ENCODE results near the gene B3GNT5.
"Not testable (repeated sequence)": the region's sequence is repeated elsewhere in the genome, so short reads cannot be mapped to it uniquely, and the experiment has no call there.

DNA sequence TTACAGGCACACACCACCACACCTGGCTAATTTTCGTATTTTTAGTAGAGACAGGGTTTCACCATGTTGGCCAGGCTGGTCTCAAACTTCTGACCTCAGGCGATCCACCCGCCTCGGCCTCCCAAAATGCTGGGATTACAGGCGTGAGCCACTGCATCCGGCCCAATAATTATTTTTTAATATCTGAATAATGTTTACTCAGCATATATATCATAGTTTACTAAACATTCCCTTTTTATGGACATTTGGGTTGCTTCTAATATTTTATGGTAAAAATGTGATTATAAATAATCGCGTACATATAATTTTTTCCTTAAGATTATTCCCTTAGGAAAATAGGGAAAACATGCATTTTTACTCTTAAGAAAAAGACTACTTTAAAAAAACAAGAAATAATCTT, 22.8 kb upstream of the B3GNT5 start:
- TF ChIP-seq, protein P1, sequence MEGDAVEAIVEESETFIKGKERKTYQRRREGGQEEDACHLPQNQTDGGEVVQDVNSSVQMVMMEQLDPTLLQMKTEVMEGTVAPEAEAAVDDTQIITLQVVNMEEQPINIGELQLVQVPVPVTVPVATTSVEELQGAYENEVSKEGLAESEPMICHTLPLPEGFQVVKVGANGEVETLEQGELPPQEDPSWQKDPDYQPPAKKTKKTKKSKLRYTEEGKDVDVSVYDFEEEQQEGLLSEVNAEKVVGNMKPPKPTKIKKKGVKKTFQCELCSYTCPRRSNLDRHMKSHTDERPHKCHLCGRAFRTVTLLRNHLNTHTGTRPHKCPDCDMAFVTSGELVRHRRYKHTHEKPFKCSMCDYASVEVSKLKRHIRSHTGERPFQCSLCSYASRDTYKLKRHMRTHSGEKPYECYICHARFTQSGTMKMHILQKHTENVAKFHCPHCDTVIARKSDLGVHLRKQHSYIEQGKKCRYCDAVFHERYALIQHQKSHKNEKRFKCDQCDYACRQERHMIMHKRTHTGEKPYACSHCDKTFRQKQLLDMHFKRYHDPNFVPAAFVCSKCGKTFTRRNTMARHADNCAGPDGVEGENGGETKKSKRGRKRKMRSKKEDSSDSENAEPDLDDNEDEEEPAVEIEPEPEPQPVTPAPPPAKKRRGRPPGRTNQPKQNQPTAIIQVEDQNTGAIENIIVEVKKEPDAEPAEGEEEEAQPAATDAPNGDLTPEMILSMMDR (conservative IDR thresholded peaks at IDR 0.05 in 1 of 2, IDR thresholded peaks at IDR 0.05 in 1 of 2; ENCODE audit: low read depth in 1 of 2, low read length in 2 of 2) = not testable (repeated sequence)
- TF ChIP-seq EZH2 (IDR thresholded peaks at IDR 0.05; ENCODE audit: low read length, missing control alignments) = not testable (repeated sequence)

All from fibroblast of lung (primary cell).